ENCODE results near the gene DLK2.
"Not testable (repeated sequence)": the region's sequence is repeated elsewhere in the genome, so short reads cannot be mapped to it uniquely, and the experiment has no call there.

The DLK2 gene

GRCh38 chr6:43455531-43456428, at the start of gene DLK2:
Gene DLK2, minus strand, starts transcription at chr6:43455548. Its CDS starts 723 bp downstream, at chr6:43454825.
- DNase-seq: no peak

GRCh38 chr6:43503443-43503842, 48.1 kb upstream of the DLK2 start:
- no peak for DNase-seq

GRCh38 chr6:43502666-43503065, 47.3 kb upstream of the DLK2 start:
- DNase-seq: no peak

GRCh38 chr6:43500921-43501320, 45.6 kb upstream of the DLK2 start:
- DNase-seq: no peak

GRCh38 chr6:43499028-43499815, 43.9 kb upstream of the DLK2 start:
- DNase-seq: no peak

- not testable (repeated sequence) for DNase-seq
These were observed 42.9 kb upstream of the DLK2 start for GRCh38 chr6:43498291-43498690.

GRCh38 chr6:43497689-43498088, 42.3 kb upstream of the DLK2 start:
- no peak for DNase-seq

- no peak for DNase-seq
These were observed 41.7 kb upstream of the DLK2 start for GRCh38 chr6:43497129-43497396.

- no peak for DNase-seq
These were observed 41.2 kb upstream of the DLK2 start for GRCh38 chr6:43496370-43497128.

GRCh38 chr6:43495409-43495941, 40.1 kb upstream of the DLK2 start:
- DNase-seq: no peak

- no peak for DNase-seq
These were observed 39.4 kb upstream of the DLK2 start for GRCh38 chr6:43494766-43495165.

GRCh38 chr6:43494321-43494720, 39.0 kb upstream of the DLK2 start:
- DNase-seq: no peak

GRCh38 chr6:43493833-43494232, 38.5 kb upstream of the DLK2 start:
- DNase-seq: no peak

- no peak for DNase-seq
These were observed 37.9 kb upstream of the DLK2 start for GRCh38 chr6:43493230-43493629.

GRCh38 chr6:43492673-43493072, 37.3 kb upstream of the DLK2 start:
- DNase-seq: no peak

- DNase-seq: no peak
These were observed 36.7 kb upstream of the DLK2 start for GRCh38 chr6:43491750-43492661.

- no peak for DNase-seq
These were observed 35.2 kb upstream of the DLK2 start for GRCh38 chr6:43490523-43490939.

GRCh38 chr6:43489277-43490072, 34.1 kb upstream of the DLK2 start:
- DNase-seq: no peak

GRCh38 chr6:43488667-43489276, 33.4 kb upstream of the DLK2 start:
- no peak for DNase-seq

GRCh38 chr6:43481591-43482236, 26.4 kb upstream of the DLK2 start:
- DNase-seq: no peak

Measured in AML-193 (cell line).